Tibial nerve (tissue), 4 donors: ENCODE measurements around the gene DLGAP4.

Experiments
- EP300 ChIP-seq, 2 donors: sonication (generic); formaldehyde crosslinking; IDR thresholded peaks; one replicate each; pipeline ENCODE4 v1.6.1; 2017; ENCODE audit warnings: antibody characterized with exemption in 2 of 2, mild to moderate bottlenecking in 1 of 2
- TF ChIP-seq, protein P1 (sequence below), 5 experiments: fragments of 200-600 bp in 3 of 5; fragments of 450-650 bp in 2 of 5; sonication (generic) in 3 of 5; IDR thresholded peaks; one replicate each; pipeline ENCODE4 v1.5.1; 2016 to 2019; ENCODE audit warnings: antibody characterized with exemption in 5 of 5, mild to moderate bottlenecking in 3 of 5, moderate library complexity in 2 of 5

DNA sequence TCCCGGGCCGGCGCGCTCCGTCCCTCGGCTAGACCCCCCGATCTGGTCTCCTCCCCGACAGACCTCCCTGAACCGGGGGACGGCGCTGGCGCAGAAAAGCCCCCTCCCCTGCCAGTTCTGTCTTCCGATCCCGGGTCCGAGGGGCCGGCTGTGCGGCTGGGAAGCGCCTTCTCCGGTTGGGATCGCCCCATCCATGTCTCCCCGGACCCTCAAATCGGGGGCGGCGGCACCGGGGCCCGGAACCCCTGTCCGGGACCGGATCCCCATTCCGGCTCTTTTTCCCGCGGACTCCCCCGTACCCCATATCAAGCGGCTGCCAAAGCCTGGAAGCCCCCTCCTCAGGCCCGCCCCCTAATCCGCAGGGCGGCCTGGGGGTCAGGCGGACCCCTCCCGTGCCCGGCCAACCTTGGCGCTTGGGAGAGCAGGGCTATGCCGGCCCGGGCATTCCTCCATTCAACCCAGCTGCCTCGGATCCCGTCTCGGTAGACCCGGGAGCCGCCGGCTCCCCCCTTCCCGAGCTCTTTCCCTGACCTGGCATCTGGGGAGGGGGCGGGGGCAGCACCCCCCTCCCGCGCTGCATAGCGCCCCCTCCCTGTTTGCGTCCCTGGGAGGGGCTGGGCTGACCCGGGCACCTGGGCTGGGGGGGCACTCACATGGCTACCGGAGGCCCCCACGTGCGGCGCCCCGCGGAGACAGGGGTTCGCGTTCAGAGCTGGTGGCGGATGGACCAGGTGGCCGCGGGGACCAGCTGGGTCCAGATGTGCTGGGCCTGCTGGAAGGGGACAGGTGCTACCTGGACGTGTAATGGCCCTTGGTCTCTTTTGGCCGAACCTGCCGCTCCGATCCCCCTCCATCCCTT lies 643 bp downstream of the DLGAP4 start:
- TF ChIP-seq EP300 (IDR thresholded peaks at IDR 0.05), result no peak
- TF ChIP-seq, protein P1, sequence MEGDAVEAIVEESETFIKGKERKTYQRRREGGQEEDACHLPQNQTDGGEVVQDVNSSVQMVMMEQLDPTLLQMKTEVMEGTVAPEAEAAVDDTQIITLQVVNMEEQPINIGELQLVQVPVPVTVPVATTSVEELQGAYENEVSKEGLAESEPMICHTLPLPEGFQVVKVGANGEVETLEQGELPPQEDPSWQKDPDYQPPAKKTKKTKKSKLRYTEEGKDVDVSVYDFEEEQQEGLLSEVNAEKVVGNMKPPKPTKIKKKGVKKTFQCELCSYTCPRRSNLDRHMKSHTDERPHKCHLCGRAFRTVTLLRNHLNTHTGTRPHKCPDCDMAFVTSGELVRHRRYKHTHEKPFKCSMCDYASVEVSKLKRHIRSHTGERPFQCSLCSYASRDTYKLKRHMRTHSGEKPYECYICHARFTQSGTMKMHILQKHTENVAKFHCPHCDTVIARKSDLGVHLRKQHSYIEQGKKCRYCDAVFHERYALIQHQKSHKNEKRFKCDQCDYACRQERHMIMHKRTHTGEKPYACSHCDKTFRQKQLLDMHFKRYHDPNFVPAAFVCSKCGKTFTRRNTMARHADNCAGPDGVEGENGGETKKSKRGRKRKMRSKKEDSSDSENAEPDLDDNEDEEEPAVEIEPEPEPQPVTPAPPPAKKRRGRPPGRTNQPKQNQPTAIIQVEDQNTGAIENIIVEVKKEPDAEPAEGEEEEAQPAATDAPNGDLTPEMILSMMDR (IDR thresholded peaks at IDR 0.05), result no peak
